Activated CD8-positive, alpha-beta memory T cell treated with anti-CD3 and anti-CD28 coated beads for 36 hours (primary cell): ENCODE measurements around the gene CAPN6. TPM values are rescaled to one million over a fixed set of nuclear protein-coding genes. Genes with fewer than 3 reads are reported as not detected.

ENCODE experiments used
- CTCF ChIA-PET: fragments of 350-600 bp; sonication (Branson Sonifier 250); formaldehyde crosslinking; loops from one replicate; lab custom pipeline; 2021; ENCODE audit warnings: antibody characterized with exemption; lab: Charles Lee
- POLR2A ChIA-PET: fragments of 350-600 bp; sonication (Branson Sonifier 250); formaldehyde crosslinking; loops from one replicate; lab custom pipeline; 2021; ENCODE audit warnings: antibody characterized with exemption; lab: Charles Lee
- total RNA-seq, 2 experiments: library from RNA; stranded (reverse); gene quantifications; one replicate each; pipeline ENCODE4 v1.2.3, GENCODE V29; 2021

Gene CAPN6, protein sequence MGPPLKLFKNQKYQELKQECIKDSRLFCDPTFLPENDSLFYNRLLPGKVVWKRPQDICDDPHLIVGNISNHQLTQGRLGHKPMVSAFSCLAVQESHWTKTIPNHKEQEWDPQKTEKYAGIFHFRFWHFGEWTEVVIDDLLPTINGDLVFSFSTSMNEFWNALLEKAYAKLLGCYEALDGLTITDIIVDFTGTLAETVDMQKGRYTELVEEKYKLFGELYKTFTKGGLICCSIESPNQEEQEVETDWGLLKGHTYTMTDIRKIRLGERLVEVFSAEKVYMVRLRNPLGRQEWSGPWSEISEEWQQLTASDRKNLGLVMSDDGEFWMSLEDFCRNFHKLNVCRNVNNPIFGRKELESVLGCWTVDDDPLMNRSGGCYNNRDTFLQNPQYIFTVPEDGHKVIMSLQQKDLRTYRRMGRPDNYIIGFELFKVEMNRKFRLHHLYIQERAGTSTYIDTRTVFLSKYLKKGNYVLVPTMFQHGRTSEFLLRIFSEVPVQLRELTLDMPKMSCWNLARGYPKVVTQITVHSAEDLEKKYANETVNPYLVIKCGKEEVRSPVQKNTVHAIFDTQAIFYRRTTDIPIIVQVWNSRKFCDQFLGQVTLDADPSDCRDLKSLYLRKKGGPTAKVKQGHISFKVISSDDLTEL
- total RNA-seq = not detected

DNA sequence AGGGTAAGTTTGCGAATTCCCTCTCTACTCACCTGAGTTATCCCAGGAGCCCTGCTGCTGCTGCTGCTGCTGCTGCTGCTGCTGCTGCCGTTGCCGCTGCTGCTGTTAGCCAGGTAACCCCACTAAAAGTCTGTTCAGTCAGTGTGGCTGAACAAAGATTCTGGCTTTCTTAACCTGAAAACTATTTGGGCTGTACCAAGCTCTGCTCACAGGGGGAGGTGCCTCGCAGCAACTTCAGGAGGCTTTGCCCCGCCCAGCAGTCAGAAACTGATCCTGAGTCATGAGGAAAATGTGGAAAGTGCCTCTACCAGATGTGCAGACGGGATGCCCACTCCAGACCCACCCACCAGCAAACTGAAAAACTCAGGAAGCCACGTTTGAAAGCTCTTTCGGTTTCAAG is at the start of gene CAPN6:
TSS of gene CAPN6 (minus strand) at position 145 of the 400 bp plus-strand sequence. CDS start 6,547 bp downstream, outside the sequence.
- POLR2A ChIA-PET = no interaction called here
- CTCF ChIA-PET = no interaction called here

DNA sequence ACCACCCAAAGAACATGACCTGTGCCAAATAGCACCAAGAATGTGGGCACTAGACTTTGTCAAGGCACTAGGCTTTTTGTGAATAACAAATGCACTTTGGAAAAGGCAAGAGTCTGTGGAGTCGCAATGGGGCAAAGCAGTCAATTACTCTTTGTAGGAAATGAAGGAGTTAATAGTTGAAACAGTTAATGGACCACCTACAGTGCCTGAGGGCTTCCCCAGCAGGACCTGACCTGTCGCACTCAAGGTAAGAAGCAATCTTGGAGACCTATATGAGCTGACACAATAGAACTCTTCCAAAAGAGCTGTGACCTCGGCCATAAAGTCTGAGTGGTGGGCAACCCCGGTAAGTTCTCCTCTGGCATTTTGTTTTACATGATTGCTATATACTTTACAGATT is 49.2 kb upstream of the CAPN6 start:
- CTCF ChIA-PET = no interaction called here
- POLR2A ChIA-PET = no interaction called here

DNA sequence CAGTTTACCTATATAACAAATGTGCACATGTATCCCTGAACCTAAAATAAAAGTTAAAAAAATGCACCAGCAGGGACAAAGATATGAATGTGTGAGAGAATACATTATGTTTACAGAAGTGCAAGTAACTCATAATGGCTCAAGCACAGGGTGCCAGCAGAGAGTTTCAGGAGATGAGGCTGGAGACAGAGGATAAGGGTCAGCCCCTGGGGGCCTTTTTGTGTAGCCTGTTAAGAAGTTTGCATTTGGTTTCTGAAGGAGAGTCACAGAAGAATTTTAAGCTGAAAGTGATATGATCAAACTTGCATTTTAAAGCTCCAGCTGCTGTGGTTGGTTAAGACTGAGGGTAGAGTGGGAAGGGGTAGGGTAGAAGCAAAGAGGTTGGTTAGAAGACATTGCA is 48.6 kb upstream of the CAPN6 start:
- CTCF ChIA-PET = no interaction called here
- POLR2A ChIA-PET = no interaction called here

DNA sequence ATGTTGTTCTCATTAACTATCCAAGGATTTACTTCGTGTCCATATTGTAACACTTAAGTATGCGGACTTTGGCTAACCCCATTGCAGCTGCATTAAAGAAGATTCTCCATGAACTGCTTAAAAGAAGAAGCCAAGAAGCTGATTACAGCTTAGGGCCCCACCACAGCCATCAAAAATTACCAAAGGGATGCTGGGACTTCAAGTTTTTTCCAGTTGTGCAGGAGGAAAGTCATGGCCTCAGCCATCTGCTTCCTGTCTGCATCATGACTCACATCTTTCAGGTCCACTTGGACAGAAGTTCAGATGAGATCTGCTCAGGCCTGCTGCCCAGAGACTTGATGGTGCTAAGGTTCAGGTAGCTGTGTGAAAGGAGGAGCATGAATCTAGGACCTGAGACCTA is 38.8 kb upstream of the CAPN6 start:
- ChIA-PET POLR2A (no interaction called here), CTCF (no interaction called here)

DNA sequence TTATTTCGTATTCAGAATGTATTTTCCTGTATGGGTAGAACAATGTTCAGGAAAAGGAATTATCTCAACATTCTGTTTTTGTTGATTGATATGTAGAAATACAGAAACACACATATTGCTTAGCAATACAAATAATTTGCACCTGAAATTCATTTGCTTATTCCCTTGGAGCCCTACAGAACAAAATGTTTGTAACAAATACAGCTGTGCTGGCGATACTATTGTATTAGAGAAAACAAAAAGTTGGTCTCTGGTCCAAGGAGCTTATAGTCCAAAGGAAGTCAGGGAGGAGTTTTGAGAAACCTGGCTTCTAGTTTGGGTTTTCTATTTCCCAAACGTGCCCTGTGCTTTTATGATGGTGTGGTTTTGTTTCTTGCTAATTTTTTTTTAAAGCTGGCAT is 37.8 kb upstream of the CAPN6 start:
- ChIA-PET CTCF (no interaction called here), POLR2A (no interaction called here)

DNA sequence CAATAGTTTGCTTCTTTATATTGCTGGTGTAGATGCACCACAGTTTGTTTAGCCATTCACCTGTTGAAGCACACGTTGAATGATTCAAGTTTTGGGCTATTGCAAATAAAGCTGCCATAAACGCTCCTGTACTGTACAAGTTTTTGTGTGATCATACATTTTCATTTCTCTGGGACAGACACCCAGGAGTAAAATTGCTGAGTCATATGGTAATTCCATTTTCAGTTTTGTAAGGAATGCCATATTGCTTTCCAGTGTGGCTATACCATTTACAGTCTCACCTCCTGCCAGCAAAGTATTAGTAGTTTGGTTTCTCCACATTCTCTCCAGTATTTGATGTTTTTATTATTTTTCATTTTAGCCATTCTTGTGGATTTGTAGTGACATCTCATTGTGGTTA is 32.0 kb upstream of the CAPN6 start:
- ChIA-PET CTCF (no interaction called here), POLR2A (no interaction called here)

DNA sequence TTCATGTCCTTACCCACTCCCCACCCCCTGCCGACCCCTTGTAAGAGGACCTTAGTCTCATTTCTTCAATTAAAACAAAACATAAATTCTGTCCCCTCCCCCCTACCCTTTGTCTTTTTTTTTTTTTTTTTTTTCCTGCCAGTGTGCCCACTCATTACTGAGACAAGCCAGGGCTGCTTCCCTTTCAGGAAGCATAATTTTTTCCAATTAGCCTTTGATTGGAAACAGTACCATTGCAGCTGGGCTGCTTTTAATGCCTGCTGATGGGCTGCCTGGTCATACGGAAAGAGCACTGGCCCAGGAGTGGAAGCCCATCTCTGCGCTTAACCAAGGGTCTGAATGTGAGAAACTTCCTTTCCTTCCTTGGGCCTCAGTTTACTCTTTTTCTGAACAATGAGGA is 18.6 kb upstream of the CAPN6 start:
- CTCF ChIA-PET = no interaction called here
- POLR2A ChIA-PET = no interaction called here

DNA sequence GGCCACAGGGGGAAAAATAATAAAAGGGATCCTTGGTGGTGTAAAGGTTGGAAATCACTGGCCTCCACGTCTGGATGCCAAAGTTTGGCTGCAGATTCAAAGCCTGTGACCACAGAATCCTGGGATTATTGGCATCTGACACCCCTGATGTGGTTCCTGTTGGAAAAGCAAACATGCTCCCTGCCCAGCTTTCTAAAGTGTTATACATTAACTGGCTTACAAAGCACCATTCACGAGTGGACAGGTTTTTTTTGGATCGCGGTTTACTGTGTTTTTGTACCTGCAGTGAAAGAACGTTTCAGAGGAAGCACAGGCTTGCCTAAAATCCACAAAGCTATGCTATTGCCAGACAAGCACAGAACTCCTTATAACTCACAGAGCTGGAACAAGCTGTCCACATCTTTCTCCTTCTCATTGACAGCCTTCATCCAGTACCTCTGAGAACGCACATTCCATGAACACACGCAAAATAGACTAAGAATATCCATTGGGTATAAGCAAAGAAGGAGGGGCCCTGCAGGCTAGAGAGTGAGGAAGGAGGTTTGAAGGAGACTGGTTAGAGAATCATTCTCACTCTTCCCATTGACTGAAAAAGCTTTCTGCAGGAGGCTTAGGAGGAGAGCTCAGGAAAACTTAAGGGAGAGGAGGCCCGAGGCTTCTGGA is 14.5 kb upstream of the CAPN6 start:
- ChIA-PET CTCF (no interaction called here), POLR2A (no interaction called here)

DNA sequence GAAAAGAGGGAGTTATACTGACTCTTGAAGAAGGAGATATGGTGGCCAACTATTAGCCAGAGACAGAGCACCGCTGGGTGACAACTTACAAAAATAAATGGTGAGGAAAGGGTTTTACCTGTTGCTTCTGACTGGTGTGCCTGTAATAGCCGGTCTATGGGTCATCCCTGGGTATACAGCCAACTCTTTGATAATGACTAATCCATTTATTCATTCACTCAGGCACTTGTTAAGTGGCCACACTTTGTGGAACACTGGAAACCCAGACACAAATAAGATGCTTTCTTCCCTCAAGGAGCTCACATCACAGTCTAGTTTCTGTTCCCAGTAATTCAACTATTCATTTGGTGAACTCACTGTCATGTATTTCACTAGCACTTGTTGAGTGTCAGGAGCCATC is 13.2 kb upstream of the CAPN6 start:
- CTCF ChIA-PET = no interaction called here
- POLR2A ChIA-PET = no interaction called here

DNA sequence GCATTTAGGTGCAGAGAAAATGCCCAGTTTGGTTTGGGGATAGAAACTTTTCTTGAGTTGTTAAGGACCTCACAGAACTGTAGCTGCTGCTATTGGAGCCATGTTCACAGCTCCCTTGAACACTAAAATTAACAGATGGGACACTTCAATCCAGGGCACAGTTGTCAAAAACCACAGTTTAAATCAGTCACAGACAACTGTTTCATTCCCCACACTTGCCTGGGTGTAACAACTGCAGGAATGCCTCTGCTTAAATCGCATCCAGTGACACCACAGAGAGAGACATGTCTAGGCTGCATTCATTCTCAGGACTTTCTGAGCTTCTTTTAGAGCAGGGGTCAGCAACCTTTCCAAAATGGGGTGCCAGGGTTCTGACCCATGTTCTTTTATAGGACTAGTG is 12.7 kb upstream of the CAPN6 start:
- ChIA-PET CTCF (no interaction called here), POLR2A (no interaction called here)

DNA sequence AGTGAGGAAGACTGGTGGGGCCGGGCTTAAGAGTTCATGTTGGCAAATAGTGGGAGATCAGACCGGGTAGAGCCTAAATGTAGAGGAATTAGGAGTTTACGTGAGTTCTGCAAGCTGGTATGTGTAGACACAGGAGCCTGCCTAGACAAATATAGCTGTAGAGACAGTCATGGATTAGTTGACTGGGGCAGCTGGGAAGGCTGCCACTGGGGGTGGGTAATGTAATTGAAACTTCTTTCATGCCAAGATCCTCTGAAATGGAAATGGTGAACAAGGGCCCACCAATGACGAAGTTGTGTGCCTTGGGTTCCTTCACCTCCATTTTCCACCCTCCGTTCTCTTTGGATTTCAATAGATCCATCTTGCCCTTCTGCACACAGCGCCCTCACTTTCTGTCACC is 11.9 kb upstream of the CAPN6 start:
- ChIA-PET POLR2A (no interaction called here), CTCF (interaction anchor here (0.6 kb wide), 1 partner anchor 1935 kb away, joined by 3 read pairs; no protein-coding TSS in a partner anchor)

DNA sequence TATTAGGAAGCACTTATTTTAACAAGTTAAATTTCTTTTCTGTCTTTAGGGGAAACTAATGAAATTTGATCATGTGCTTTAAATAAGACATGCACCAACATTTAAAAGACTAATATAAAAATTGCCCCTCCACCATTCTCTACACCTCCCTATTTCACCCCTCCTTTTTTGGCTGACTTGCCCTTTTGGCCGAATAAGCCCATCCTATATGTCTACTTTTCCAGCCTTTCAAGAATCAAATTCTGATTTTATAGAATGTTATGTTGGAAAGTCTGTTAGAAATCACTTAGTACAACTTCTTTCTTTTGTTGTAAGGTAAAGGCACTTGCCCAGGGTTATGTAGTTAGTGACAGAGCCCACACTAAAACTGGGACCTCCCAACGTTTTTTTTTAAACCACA is 1.8 kb downstream of the CAPN6 start:
- CTCF ChIA-PET = no interaction called here
- POLR2A ChIA-PET = no interaction called here

DNA sequence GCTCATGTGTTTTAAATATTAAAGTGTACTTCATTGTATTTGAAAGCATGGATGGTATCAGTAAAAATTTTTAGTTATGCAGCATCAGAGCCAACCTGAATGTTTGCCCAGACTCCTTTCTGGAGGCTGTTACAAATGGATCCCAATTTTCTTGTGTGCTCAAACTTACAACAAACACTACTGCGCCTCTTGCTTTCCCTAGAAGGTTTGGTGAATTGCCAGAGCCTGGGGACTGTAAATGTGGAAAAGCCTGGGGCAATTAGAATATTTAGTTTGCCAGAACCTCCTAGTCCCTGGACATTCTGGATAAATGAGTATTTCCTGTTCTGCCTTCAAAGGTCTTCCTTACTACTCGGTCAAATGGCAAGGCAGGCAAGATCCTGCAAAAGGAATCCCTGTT is 4.8 kb downstream of the CAPN6 start:
- CTCF ChIA-PET = no interaction called here
- POLR2A ChIA-PET = no interaction called here

DNA sequence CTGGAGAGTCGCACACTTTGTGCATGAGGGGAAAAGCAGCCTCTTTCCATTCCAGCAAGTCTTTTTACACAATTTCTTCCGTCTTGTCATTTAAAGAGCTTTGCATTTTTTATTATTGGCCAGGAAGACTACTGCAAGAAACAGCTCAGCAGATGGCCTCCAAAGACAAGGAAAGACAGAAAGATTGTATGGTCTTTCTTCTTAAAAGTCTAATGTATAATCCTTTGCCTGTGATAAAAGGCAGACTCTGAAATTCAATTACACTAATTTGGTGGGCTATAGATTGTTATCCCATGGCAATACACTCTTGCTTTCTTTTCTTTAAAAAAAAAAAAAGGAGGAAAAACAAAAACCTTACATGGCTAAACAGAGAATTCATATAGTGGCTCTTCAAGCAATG is 5.9 kb downstream of the CAPN6 start:
- POLR2A ChIA-PET = interaction anchor here (0.7 kb wide), 1 partner anchor 15 kb away, joined by 3 read pairs; no protein-coding TSS in a partner anchor
- CTCF ChIA-PET = no interaction called here

DNA sequence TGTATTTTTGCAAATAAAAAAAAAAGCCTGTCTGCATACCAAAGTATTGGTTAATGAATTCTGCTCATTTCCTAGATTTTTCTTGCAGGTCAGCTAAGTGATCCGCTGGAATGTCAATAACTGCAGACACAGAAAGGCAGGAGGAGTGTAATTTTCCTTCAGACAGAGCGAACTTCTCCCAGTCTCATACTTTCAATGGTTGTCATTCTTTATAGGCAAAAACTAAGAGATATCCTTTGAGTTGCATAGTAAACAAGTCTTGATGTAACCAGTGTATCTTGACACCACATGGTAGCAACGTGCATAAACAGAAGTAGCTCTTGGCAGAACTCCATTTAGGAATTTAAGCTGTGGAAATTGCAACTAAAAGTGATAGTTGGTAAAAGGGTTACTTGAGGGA is 8.2 kb downstream of the CAPN6 start:
- CTCF ChIA-PET = no interaction called here
- POLR2A ChIA-PET = no interaction called here

DNA sequence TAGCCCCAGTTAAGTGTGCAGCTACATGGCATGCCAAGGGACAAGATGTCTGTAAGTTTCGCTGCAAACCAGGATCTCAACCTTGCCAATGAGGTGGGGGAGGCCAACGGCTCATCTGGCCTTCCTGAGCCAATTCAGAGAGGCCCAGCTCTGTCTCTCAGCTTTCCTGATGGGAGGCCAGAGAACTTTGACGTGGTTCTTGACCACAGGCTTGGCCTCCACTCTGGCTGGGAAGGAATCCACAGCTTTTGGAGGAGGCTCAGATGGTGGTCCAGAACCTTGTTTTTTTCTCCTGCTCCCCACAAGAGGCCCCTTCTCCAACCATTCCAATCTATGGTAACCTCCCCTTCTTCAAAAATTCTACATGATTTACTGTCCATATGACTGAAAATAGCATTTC is 9.8 kb downstream of the CAPN6 start:
- ChIA-PET CTCF (no interaction called here), POLR2A (no interaction called here)

DNA sequence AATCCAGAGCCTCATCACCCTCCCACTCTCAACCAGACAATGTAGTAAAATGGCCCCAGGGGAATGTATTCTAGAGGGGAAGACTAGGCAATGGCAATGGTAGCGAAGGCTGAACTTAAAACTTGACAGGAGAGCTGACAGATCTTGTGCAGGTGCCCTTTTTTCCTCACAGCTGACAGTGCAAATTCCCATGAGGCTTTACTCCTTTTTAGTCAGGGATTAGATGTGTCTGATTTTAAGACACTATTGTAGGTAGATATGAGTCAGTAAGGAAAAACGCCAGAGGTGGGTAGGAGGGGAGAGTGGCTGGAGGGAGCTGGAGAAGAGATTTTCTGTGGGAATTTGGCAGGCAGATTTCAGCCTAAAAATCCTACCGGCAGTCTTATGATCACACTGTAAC is 10.7 kb downstream of the CAPN6 start:
- POLR2A ChIA-PET = no interaction called here
- CTCF ChIA-PET = no interaction called here

DNA sequence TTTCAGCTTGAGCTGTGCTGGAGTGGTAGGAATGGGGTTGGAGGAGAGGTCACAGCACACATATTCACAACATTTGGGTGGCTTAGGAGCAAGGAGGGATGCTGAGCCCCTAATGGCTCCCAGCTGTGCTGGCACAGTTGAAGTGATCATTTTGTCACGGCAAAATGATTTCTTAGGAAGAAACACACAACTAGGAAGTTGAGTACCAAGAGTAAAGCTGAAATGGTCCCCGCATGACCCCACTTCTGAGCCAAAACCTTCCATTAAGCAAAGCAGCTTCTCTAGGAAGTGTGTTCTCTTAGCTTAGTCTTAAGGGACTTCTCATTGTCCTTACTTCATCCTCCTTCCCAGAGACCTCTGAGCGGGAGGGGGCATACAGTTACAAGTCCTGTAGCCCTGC is 12.6 kb downstream of the CAPN6 start:
- CTCF ChIA-PET = no interaction called here

DNA sequence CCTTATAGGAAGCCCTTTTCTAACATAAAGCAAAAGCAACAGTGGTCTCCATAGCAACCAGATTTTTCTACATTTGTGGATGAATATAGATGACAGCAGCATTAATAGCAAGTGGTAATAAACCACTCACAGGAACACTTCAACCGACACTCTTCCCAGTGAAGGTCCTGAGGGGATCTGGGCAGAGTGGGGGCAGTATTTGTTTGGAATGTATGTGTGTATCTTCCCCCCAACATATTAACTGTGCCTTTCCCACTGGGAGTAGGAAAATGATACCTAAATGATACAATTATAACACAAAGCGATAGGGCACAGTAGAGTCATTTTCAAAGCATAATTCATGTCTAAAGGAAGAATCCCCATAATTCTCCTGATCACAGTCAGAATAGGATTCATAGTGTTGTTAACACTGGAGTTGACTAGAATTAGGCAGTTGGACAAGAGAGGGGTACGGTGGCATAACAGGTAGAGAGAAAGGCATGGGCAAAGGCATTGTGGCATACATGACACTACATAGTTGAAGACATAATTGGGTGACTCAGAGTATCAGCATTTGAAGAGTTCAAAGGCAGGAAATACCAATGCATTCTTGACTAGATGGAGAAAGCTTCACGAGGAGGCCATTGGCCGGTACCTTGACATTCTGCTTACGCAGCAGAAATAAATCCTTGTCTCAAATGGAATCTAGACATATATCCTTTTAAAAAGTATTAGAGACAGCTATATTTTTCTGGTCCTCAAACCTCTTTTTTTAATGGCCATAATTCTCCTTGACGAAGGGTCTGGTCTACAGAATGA is 15.2 kb downstream of the CAPN6 start:
- CTCF ChIA-PET = no interaction called here
- POLR2A ChIA-PET = no interaction called here

More for the DNA sequence above, 12.6 kb downstream of the CAPN6 start:
- POLR2A ChIA-PET = no interaction called here

DNA sequence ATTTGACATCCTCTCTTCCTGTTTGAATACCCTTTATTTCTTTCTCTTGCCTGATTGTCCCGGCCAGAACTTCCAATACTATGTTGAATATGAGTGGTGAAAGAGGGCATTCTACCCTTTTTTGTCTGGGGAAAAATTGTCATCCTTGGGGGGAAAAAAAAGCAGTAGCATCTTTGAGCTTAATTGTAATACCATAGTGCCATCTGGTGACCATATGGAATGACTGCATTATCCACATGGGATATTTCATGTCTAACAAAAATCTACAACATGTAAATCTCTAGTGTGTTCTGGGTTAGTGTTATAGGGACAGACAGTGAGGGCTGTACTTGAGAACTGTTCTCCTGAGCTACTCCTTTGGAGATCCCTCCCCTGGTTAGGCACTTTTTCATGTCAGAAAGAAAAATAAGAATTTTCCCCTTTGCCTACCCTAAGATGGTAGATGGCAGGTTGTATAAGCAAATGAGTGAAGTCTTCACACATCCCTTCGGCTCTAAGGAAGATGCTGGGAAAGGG is 26.0 kb downstream of the CAPN6 start:
- POLR2A ChIA-PET = no interaction called here
- CTCF ChIA-PET = interaction anchor here (1.5 kb wide), 1 partner anchor 144 kb away, joined by 3 read pairs; no protein-coding TSS in a partner anchor
